K562 (cell line): Measurements from ENCODE around the gene CACNA1E.

Experiments
- GATAD2B ChIP-seq: fragments of 450-650 bp; IDR thresholded peaks from 2 replicates; pipeline ENCODE4 v1.6.1; 2017; ENCODE audit warnings: mild to moderate bottlenecking, borderline replicate concordance
- NONO ChIP-seq, 2 experiments: fragments of 200-400 bp in 1 of 2; fragments of 450-650 bp in 1 of 2; formaldehyde crosslinking in 1 of 2; IDR thresholded peaks; 2 replicates each; pipeline ENCODE4 v1.6.1; 2017; ENCODE audit warnings: low read depth in 2 of 2, mild to moderate bottlenecking in 2 of 2, moderate library complexity in 2 of 2, low read length in 1 of 2
- POLR2AphosphoS5 ChIP-seq: IDR thresholded peaks from 2 replicates; pipeline ENCODE4 v1.6.1; 2011; ENCODE audit warnings: mild to moderate bottlenecking, low read depth, low read length, moderate library complexity; ENCODE audit not compliant: control insufficient read depth, insufficient read depth
- TCF7L2 ChIP-seq: fragments of 150-350 bp; IDR thresholded peaks from 2 replicates; pipeline ENCODE4 v1.6.1; 2016; ENCODE audit warnings: low read depth, mild to moderate bottlenecking, low read length, moderate library complexity
- ZNF583 ChIP-seq: fragments of 250-450 bp; sonication (Bioruptor Pico); IDR thresholded peaks from 2 replicates; pipeline ENCODE4 v1.4.0; 2020
- TF ChIP-seq, protein P1 (sequence below), 3 experiments: IDR thresholded peaks in 2 of 3; conservative IDR thresholded peaks in 1 of 3; 2 replicates each; pipeline ENCODE4 v1.5.1; 2011 to 2012; ENCODE audit warnings: low read length in 3 of 3, mild to moderate bottlenecking in 3 of 3, control low read depth in 2 of 3, improper control_type of control experiment in 1 of 3, inconsistent platforms in 1 of 3, low read depth in 1 of 3, mixed read lengths in 1 of 3, moderate library complexity in 1 of 3; ENCODE audit not compliant: insufficient read depth in 2 of 3
- TF ChIP-seq, protein P2 (sequence below): fragments of 250-450 bp; sonication (Bioruptor Pico); IDR thresholded peaks from 2 replicates; pipeline ENCODE4 v1.4.0; 2020; ENCODE audit warnings: mild to moderate bottlenecking, moderate library complexity
- TF ChIP-seq, protein P3 (sequence below): sonication (generic); formaldehyde crosslinking; IDR thresholded peaks from 2 replicates; pipeline ENCODE4 v1.8.1; 2022; ENCODE audit warnings: missing genetic modification reagents

DNA sequence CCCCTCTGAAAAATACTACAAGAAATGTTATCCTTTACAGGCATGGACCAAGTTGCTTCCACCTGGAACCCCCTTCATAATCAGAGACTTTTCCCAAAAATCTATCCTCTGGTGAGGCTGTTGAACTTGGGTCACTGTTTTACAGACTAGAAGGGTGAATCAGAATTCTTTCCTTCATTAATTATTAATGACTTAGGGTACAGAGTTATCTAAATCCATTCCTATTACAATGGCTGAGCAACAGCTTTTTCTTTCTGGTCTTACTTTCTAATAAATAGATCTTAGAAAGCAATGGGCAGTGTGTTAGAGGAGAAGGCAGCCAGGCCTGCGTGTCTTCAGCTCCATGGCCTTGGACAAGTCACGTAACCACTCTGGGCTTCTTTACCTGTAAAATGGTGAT, 294.0 kb downstream of the CACNA1E start:
- no peak for TF ChIP-seq NONO (IDR thresholded peaks at IDR 0.05; ENCODE audit: low read depth in 2 of 2, low read length in 1 of 2)
- TF ChIP-seq, protein P1, sequence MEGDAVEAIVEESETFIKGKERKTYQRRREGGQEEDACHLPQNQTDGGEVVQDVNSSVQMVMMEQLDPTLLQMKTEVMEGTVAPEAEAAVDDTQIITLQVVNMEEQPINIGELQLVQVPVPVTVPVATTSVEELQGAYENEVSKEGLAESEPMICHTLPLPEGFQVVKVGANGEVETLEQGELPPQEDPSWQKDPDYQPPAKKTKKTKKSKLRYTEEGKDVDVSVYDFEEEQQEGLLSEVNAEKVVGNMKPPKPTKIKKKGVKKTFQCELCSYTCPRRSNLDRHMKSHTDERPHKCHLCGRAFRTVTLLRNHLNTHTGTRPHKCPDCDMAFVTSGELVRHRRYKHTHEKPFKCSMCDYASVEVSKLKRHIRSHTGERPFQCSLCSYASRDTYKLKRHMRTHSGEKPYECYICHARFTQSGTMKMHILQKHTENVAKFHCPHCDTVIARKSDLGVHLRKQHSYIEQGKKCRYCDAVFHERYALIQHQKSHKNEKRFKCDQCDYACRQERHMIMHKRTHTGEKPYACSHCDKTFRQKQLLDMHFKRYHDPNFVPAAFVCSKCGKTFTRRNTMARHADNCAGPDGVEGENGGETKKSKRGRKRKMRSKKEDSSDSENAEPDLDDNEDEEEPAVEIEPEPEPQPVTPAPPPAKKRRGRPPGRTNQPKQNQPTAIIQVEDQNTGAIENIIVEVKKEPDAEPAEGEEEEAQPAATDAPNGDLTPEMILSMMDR (IDR thresholded peaks at IDR 0.05 in 2 of 3, conservative IDR thresholded peaks at IDR 0.05 in 1 of 3; ENCODE audit: insufficient read depth in 2 of 3, low read depth in 1 of 3, low read length in 3 of 3): no peak
- TF ChIP-seq, protein P2, sequence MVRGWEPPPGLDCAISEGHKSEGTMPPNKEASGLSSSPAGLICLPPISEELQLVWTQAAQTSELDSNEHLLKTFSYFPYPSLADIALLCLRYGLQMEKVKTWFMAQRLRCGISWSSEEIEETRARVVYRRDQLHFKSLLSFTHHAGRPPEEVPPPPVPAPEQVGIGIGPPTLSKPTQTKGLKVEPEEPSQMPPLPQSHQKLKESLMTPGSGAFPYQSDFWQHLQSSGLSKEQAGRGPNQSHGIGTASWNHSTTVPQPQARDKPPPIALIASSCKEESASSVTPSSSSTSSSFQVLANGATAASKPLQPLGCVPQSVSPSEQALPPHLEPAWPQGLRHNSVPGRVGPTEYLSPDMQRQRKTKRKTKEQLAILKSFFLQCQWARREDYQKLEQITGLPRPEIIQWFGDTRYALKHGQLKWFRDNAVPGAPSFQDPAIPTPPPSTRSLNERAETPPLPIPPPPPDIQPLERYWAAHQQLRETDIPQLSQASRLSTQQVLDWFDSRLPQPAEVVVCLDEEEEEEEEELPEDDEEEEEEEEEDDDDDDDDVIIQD (CRISPR knock-in tag): no peak
- TF ChIP-seq POLR2AphosphoS5: no peak
- TF ChIP-seq TCF7L2: no peak
- no peak for TF ChIP-seq GATAD2B
- no peak for TF ChIP-seq ZNF583 (CRISPR knock-in tag)
- TF ChIP-seq, protein P3, sequence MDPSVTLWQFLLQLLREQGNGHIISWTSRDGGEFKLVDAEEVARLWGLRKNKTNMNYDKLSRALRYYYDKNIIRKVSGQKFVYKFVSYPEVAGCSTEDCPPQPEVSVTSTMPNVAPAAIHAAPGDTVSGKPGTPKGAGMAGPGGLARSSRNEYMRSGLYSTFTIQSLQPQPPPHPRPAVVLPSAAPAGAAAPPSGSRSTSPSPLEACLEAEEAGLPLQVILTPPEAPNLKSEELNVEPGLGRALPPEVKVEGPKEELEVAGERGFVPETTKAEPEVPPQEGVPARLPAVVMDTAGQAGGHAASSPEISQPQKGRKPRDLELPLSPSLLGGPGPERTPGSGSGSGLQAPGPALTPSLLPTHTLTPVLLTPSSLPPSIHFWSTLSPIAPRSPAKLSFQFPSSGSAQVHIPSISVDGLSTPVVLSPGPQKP (CRISPR knock-in tag): no peak
